ENCODE measurements around the gene CMTM4. TPM values are rescaled to one million over a fixed set of nuclear protein-coding genes. Genes with fewer than 3 reads are reported as not detected.
"Not testable (repeated sequence)": the region's sequence is repeated elsewhere in the genome, so short reads cannot be mapped to it uniquely, and the experiment has no call there.

The CMTM4 gene
- total RNA-seq, 2 experiments from 2014 or later, result 3.8 to 4.0 TPM

- ChIA-PET POLR2A (no interaction called here), CTCF (no interaction called here)
Measured at GRCh38 chr16:66712512-66712911, 16.0 kb upstream of the CMTM4 start.

- CTCF ChIA-PET, result interaction anchor here (0.8 kb wide), 1 partner anchor 17 kb away, joined by 3 read pairs; no protein-coding TSS in a partner anchor
- POLR2A ChIA-PET, result no interaction called here
Measured at GRCh38 chr16:66711581-66711980, 15.0 kb upstream of the CMTM4 start.

DNA sequence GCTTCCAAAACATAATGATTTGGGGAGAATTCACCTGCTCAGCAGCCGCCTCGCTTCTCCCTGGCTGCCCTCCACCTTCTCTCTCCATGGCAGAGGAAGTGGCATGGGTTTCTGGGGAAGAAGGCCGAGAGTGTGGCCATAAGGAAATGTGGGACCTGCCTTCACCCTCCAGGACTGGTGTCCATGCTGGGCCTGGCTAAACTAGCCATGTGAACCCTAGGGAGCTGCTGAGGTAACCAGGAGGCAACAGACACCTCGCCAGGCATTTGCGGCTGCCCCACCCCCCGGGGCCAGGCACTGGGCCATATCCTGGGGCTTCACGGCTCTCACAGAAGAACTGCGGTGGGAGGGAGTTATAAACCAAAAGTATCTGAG lies 9.9 kb upstream of the CMTM4 start:
- POLR2A ChIA-PET, result no interaction called here
- CTCF ChIA-PET, result interaction anchor here (0.6 kb wide), 1 partner anchor 202 kb away, joined by 3 read pairs; no protein-coding TSS in a partner anchor

- POLR2A ChIA-PET, result no interaction called here
- CTCF ChIA-PET, result no interaction called here
Measured at GRCh38 chr16:66705790-66706505, 9.4 kb upstream of the CMTM4 start.

DNA sequence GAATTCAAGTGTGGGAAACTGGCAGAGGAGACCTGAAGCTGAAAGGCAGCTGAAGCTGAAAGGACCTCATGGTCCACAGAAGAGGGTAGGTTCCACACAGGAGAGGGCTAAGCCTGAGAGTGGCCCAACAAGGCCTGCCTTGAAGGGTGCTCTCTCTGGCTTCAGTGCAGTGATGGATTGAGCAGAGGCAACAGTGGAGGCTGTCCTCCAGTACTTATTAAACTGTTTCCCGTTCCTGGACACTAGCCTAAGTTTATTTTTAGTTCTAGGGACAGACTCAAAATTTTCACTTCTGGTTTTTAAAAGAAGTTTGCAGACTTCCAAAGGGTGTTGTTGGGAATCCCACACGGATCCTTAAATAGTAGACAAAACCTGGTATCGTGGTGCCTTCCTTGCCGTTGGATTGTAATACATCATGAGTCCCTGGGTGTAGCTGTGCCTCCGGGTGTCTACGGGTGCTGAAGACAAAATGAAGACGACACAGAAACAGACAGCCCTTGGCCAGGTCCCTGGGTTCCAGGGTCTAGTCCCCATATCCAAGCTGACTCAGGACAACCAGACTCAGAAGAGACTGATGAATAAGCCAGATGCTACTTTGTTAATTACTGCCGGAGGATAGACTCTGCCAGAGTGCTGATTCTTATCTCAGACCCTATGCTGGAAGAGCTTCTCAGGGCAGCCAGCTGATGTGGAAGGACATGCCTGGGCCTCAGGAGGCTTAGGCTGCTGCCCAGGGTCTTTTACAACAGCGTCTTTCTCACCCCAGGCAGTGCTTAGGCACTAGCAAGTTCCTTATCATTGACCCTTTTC lies 7.1 kb upstream of the CMTM4 start:
- CTCF ChIA-PET, result no interaction called here
- POLR2A ChIA-PET, result no interaction called here

DNA sequence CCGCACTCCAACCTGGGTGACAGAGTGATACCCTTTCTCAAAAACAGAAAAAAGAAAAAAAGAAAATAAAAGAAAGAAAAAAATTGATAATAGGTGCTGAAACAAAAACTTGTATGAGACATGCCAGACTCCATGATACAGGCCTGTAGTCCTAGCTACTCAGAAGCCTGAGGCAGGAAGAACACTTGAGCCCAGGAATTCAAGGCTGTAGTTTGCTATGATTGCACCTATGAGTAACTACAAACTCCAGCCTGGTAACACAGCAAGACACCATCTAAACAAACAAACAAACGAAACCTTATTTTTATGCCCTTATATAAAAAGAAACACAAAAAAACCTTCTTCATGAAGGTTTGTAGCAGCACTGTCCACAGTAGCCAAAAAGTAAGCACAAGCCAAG lies 5.0 kb upstream of the CMTM4 start:
- ChIA-PET CTCF (no interaction called here), POLR2A (no interaction called here)

DNA sequence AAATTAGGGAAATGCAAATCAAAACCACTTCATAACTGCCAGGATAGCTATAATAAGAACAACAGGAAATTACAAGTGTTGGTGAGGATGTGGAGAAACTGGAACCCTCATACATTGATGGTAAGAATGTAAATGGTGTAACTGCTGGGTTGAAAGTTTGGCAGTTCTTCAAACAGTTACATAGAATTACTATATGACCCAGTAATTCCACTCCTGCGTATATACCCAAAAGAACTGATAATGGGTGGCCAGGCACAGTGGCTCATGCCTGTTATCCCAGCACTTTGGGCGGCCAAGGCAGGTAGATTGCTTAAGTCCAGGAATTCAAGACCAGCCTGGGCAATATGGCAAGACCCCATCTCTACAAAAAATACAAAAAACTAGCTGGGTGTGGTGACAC lies 4.5 kb upstream of the CMTM4 start:
- ChIA-PET CTCF (interaction anchor here (0.7 to 1.2 kb wide), 2 partner anchors 50 to 95 kb away, joined by 4 to 5 read pairs; partner anchors contain the start of gene DYNC1LI2), POLR2A (no interaction called here)

DNA sequence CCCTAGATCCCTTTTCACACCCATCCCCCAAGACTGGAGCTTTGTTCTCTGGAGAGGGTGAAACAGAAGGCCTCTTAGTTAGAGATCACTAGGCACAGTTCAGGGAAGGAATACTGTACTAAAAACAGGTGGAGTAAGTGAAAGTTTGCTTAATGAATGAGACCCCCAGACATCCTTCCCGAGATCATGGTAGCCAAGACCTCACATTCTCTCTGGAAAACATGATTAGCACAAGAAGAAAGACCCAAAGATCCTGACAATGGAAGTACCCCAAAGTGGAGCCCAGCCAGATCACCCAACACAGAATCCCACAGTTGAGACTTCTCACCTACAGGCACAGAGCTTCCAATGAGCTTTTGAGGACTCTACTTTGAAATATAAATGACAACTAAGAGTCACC lies 3.4 kb upstream of the CMTM4 start:
- ChIA-PET POLR2A (no interaction called here), CTCF (interaction anchor here (1.2 kb wide), 1 partner anchor 52 kb away, joined by 4 read pairs; the partner anchor contains the start of gene DYNC1LI2)

DNA sequence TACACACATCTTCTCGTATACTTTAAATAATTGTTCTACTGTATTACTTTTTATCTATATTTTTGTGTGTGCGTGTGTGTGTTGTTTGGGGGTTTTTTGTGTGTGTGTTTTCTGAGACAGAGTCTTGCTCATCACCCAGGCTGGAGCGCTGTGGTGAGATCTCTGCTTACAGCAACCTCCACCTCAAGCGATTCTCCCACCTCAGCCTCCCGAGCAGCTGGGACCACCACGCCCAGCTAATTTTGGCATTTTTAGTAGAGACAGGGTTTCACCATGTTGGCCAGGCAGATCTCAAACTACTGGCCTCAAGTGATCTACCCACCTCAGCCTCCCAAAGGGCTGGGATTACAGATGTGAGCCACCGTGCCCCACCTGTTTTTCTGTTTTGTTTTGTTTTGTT lies 1.5 kb upstream of the CMTM4 start:
- CTCF ChIA-PET, result interaction anchor here (0.8 to 1.3 kb wide), 3 partner anchors 39 to 133 kb away, joined by 3 to 4 read pairs (median 3); partner anchors contain the start of gene NAE1
- POLR2A ChIA-PET, result no interaction called here

GRCh38 chr16:66695935-66696668 lies 441 bp downstream of the CMTM4 start:
- ChIA-PET POLR2A (no interaction called here), CTCF (interaction anchor here (0.5 to 1.4 kb wide), 5 partner anchors 9 to 120 kb away, joined by 3 to 4 read pairs (median 3); no protein-coding TSS in a partner anchor)

- ChIA-PET CTCF (interaction anchor here (0.5 to 1.3 kb wide), 2 partner anchors 59 to 120 kb away, joined by 3 read pairs; no protein-coding TSS in a partner anchor), POLR2A (interaction anchor here (0.6 kb wide), 1 partner anchor 26 kb away, joined by 3 read pairs; no protein-coding TSS in a partner anchor)
Measured at GRCh38 chr16:66695471-66695934, 1.0 kb downstream of the CMTM4 start.

DNA sequence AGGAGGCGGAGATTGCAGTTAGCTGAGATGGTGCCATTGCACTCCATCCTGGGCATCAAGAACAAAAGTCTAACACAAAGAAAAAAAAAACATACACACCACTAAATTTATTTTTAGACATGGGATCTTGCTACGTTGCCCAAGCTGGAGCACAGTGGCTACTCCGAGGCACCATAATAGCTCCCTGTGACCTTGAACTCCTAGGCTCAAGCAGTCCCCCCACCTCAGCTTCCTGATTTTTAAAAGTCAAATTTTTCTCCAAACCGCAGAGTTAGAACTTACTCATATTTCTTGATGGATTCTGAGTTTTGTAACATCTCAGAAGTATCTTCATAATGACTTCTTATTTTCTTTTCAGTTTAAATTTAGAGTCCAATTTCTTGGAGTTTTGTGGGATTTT lies 3.4 kb downstream of the CMTM4 start:
- ChIA-PET CTCF (no interaction called here), POLR2A (no interaction called here)

DNA sequence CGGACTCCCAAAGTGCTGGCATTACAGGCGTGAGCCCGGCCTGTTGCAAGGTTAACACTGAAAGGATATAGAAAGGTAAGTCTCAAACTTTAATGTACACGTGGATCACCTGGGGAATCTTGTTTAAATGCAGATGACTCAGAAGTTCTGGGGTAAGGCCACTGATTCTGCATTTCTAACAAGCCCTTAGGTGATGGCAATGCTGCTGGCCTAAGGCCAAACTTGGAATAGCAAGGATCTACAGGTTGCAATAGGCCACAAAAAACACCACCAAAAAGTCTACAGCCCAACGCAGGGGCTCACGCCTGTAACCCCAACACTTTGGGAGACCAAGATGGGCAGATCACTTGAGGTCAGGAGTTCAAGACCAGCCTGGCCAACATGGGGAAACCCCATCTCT lies 4.2 kb downstream of the CMTM4 start:
- ChIA-PET POLR2A (no interaction called here), CTCF (interaction anchor here (1.6 kb wide), 1 partner anchor 84 kb away, joined by 3 read pairs; no protein-coding TSS in a partner anchor)

GRCh38 chr16:66691234-66691633 lies 5.3 kb downstream of the CMTM4 start:
- POLR2A ChIA-PET, result interaction anchor here (0.5 kb wide), 1 partner anchor 16 kb away, joined by 5 read pairs; no protein-coding TSS in a partner anchor

GRCh38 chr16:66690106-66690847 lies 6.3 kb downstream of the CMTM4 start:
- POLR2A ChIA-PET, result no interaction called here
- CTCF ChIA-PET, result interaction anchor here (0.8 kb wide), 1 partner anchor 155 kb away, joined by 3 read pairs; no protein-coding TSS in a partner anchor

More at GRCh38 chr16:66691234-66691633, 5.3 kb downstream of the CMTM4 start:
- CTCF ChIA-PET, result interaction anchor here (1.6 kb wide), 1 partner anchor 83 kb away, joined by 3 read pairs; no protein-coding TSS in a partner anchor

DNA sequence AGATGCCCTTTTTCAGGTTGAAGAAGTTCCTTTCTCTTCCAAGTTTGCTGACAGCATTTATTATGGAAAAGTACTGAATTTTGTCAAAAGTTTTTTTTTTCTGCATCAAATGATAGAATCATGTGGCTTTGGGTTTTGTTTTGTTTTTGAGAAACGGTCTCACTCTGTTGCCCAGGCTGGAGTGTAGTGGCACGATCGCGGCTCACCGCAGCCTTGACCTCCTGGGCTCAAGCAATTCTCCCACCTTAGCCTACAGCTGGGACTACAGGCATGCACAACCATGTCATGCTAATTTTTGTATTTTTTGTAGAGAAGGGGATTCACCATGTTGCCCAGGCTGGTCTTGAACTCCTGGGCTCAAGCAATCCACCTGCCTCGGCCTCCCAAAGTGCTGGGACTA lies 7.3 kb downstream of the CMTM4 start:
- ChIA-PET CTCF (no interaction called here), POLR2A (no interaction called here)

GRCh38 chr16:66687906-66688625 lies 8.5 kb downstream of the CMTM4 start:
- ChIA-PET POLR2A (no interaction called here), CTCF (interaction anchor here (0.8 kb wide), 1 partner anchor 9 kb away, joined by 4 read pairs; the partner anchor contains the start of gene CMTM4)

DNA sequence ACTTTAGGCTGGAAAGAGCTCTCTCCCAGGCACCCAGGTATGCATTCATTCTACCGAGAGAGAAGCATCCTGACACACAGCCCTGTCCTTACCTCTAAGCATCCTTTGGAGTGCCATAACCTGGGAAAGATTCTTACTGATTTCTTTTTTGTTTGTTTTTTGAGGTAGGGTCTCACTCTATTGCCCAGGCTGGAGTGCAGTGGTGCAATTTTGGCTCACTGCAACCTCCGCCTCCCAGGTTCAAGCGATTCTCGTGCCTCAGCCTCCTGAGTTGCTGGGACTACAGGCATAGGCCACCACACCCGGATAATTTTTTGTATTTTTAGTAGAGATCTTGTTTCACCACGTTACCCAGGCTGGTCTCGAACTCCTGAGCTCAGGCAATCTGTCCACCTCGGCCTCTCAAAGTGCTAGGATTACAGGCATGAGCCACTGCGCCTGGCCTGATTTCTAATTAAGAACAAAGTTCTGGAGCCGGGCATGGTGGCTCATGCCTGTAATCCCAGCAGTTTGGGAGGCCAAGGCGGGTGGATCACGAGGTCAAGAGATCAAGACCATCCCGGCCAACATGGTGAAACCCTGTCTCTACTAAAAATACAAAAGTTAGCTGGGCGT lies 10.9 kb downstream of the CMTM4 start:
- POLR2A ChIA-PET, result not testable (repeated sequence)
- CTCF ChIA-PET, result interaction anchor here (0.7 kb wide), 1 partner anchor 34 kb away, joined by 3 read pairs; no protein-coding TSS in a partner anchor
